ENCODE results near the gene ELOVL3.
"Not testable (repeated sequence)": the region's sequence is repeated elsewhere in the genome, so short reads cannot be mapped to it uniquely, and the experiment has no call there.

ELOVL3 gene

GRCh38 chr10:102225646-102226541 is at the start of gene ELOVL3:
Gene ELOVL3, plus strand, starts transcription at chr10:102226299. Its CDS starts 250 bp downstream, at chr10:102226549.
- DNase-seq: peak; percentile 74

DNA sequence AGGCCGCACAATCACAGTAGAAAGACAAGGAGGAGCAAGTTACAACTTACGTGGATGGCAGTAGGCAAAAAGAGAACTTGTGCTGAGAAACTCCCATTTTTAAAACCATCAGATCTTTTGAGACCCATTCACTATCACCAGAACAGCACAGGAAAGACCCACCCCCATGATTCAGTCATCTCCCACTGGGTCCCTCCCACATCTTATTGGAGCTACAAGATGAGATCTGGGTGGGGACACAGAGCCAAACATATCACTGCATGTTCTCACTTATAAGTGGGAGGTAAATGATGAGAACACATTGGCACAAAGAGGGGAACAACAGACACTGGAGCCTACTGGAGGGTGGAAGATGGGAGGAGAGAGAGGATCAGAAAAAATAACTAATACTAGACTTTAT is 41.5 kb upstream of the ELOVL3 start:
- DNase-seq: no peak

DNA sequence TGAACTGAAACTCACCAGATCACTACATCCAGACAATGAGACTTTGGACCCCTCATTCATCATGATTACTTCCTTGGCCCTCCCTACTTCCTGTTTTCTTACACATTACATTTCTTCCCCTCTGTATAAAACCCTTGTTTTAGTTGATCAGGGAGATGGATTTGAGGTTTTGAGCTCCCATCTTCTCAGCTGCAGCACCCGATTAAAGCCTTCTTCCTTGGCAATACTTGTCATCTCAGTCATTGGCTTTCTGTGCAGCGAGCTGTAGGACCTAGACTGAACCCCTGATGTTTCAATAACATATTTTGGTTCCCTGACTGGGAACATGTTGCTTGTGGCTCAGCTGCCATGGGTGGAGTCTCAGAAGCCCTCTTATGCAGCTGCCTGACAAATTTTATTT is 40.8 kb upstream of the ELOVL3 start:
- DNase-seq: no peak

DNA sequence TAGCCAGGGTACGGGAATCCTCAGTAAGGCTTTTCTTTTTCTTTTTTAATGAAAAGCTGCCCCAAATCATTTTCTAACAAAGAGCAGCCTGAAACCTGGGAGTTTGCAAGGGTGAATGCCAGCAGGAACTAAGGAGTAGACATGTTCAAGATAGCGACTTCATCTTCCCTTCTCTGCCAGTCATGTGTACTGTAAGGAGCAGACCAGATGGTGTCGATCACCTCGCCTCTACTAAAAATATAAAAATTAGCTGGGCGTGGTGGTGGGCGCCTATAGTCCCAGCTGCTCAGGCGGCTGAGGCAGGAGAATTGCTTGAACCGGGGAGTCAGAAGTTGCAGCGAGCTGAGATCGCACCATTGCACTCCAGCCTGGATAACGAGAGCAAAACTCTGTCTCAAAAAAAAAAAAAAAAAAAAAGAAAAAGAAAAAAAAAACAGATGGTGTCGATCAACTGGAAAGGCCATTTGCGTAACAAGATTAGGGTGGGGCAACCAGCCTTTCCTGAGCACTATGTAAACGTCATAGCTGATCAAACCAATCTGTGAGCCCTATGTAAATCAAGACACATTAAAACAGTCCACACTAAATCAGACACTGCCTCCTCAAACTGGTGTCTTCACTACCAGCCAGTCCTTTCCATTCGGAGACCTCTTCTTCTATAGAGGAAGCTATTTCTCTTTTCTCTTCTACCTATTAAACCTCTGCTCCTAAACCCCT is 40.1 kb upstream of the ELOVL3 start:
- DNase-seq: no peak

- no peak for DNase-seq
Observed at GRCh38 chr10:102188298-102188940, 37.7 kb upstream of the ELOVL3 start.

DNA sequence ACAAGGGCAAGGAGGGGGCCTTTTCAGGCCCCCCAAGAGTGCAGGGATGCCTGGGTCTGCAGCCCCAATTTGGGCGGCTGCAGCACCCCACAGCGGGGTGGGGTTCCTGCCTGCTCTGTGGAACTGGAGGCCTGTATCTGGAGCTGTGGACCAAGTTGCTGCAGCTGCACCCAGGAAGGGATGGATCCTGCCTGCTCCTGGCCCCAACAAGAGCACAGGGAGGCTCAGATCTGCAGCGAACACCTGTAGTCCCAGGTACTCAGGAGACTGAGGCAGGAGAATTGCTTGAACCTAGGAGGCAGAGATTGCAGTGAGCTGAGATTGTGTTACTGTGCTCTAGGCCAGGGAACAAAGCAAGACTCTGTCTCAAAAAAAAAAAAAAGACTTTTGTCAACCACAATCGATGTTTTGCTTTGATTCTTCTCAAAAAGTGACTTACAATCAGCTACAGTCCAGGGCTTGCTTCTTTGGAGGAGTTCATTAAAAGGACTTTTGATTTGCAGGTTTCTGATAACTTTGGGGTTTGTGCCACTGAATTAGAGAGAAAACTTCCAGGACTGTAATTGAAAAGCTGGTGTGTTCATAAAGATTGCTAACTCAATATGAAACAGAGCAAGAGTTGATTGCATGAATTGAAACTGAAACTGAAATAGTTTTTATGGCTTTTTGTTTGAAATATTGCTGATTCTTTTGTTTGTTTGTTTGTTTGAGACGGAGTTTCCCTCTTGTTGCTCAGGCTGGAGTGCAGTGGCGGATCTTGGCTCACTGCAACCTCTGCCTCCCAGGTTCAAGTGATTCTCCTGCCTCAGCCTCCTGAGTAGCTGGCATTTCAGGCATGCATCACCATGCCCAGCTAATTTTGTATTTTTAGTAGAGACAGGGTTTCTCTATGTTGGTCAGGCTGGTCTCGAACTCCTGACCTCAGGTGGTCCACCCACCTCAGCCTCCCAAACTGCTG is 36.9 kb upstream of the ELOVL3 start:
- DNase-seq: not testable (repeated sequence)

GRCh38 chr10:102191956-102192355 is 34.1 kb upstream of the ELOVL3 start:
- DNase-seq: no peak

DNA sequence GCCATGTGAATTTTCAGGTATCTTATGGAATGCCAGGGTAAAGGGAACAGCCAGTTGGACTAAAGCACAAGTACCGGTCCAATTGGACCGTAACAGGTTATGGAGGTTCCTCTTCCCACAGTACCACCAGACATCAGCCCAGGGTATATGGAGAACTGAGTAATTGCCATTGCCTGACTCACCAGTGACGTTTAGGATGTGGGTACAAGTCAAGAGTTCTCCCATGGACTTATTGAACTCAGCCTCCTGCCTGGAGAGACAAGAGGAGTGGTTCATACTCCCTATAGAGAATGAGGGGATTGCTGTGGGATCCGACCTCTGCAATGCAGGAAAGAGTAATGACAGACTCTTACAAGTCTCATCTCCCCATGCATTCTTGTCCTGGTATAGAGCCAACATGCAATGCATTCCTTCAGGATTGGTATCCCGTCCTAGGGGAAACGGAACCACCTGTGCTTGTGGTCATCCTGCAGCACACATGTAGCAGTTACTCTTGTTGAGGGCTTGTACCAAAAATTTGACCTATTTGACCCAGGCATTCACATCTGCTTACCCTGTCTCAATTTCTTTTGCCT is 30.7 kb upstream of the ELOVL3 start:
- DNase-seq: no peak

DNA sequence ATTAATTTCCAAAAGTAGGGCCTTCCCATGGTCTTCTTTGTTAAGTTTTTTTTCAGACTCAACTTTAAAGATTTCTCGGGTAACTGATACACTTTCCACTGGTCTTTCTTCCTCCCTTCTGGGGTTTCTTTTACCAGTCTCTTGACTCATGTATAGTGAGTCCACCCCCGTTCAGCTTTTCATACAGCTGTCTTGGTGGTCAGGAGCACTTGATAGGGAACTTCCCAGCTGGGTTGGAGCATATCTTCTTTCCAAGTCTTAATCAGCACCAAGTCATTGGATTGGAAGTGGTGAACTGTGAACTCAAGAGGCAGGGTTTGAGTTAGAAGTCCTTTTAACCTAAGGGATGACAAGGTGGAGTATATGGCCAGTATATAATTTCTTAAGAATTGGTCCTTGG is 29.2 kb upstream of the ELOVL3 start:
- DNase-seq: no peak

DNA sequence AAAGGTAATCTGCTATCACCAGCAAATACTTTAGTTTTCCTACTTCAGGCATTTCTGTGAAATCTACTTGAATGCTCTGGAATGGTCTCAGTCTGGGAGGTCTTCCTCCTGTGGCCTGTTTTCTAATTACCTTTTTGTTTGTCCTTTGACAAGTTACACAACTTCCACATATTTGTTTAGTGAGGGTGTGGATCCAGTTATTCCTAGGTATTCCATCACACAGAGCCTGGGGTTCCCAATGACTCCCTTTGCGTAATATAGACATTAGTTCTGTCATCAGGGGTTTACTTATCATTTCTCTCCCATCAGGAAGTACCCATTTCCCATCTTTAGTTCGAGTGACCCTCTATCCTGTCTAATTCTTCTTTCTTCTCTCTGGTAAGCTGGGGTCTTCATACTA is 28.1 kb upstream of the ELOVL3 start:
- no peak for DNase-seq

GRCh38 chr10:102200751-102201640 is 25.1 kb upstream of the ELOVL3 start:
- DNase-seq: no peak

GRCh38 chr10:102202386-102202785 is 23.7 kb upstream of the ELOVL3 start:
- no peak for DNase-seq

- no peak for DNase-seq
Observed at GRCh38 chr10:102208311-102209035, 17.6 kb upstream of the ELOVL3 start.

DNA sequence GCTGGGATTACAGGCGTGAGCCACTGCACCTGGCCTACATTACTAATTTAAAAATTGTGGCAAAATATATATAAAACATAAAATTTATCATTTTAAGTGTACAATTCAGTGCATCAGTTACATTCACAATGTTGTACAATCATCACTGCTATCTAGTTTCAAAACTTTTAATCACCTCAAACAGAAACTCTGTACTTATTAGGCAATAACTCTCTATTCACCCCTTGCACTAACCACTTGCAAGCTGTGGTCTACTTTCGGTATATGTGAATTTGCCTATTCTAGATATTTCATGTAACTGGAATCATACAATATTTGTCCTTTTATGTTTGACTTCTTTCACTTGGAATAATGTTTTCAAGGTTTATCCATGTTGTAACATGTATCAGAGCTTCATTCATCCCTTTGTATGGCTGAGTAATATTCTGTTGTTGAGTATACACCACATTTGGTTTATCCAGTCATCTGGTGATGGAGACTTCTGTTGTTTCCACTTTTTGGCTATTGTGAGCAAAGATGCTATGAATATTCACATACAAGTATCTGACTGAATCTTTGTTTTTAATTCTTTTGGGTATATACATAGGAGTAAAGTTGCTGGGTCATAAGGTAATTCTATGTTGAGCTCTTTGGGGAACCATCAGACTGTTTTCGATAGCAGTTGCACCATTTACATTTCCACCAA is 14.3 kb upstream of the ELOVL3 start:
- DNase-seq: no peak

DNA sequence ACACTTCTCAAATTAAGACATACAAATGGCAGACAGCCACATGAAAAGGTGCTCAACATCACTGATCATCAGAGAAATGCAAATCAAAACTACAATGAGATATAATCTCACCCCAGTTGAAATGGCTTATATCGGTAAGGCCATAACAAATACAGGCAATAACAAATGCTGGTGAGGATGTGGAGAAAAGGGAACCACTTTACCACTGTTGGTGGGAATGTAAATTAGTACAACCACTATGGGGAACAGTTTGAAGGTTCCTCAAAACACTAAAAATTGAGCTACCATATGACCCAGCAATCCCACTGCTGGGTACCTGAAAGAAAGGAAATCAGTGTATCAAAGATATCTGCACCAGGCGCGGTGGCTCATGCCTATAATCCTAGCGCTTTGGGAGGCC is 12.5 kb upstream of the ELOVL3 start:
- DNase-seq: not testable (repeated sequence)

- DNase-seq: no peak
Observed at GRCh38 chr10:102219370-102219769, 6.7 kb upstream of the ELOVL3 start.

- DNase-seq: peak; percentile 50
Observed at GRCh38 chr10:102220612-102221011, 5.5 kb upstream of the ELOVL3 start.

- no peak for DNase-seq
Observed at GRCh38 chr10:102222797-102223196, 3.3 kb upstream of the ELOVL3 start.

- DNase-seq: no peak
Observed at GRCh38 chr10:102226542-102226870, 407 bp downstream of the ELOVL3 start.

- no peak for DNase-seq
Observed at GRCh38 chr10:102227050-102227449, 951 bp downstream of the ELOVL3 start.

All from NCI-H2029 (cell line).